Fibroblast of skin of back (primary cell): ENCODE data around the gene ARHGAP20.
A peak's percentile ranks its signal among the peaks of the same experiment; 100 is the strongest.
"Not testable (repeated sequence)": the region's sequence is repeated elsewhere in the genome, so short reads cannot be mapped to it uniquely, and the experiment has no call there.

Experiments used
- DNase-seq: peaks from one replicate; pipeline ENCODE4 v3.0.0-alpha.2; 2013

The ARHGAP20 gene

DNA sequence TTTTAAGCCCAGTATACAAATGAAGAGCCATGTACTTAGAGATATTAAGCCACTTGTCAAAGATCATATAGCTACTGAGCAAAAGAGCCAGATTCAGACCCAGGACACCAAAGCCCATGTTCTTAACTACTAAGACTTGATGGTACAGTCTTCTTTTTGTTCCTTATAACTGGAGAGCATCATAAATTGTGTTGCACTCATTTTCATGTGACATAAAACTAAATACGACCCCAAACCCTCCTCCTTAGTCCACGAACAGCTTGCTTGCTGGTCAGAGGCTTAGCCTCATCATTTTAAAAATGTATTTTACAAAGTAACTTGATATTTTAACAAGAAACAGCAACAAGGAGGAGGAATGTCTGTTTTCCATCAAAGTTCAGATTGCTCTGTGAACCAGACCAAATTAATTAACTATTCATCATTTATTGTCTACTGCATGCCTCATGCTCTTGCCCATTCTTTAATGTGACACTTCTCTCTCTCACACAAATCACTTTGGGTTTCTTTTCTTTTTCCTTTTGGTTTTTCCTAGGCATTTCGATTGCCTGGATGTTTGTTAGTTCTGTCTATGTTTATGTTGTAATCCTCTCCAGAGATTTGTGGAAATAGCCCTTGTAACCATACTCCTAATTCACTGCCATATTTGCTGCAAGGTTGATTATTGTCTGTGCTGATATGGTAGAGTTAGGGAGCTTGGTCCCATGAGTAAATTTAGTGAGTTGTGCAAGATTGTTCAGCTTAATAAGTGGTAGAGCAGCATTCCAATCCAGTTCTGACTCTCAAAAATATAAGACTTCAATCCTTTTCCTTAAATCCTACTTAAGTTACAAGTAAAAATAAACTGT lies 8.4 kb upstream of the ARHGAP20 start:
- no peak for DNase-seq

DNA sequence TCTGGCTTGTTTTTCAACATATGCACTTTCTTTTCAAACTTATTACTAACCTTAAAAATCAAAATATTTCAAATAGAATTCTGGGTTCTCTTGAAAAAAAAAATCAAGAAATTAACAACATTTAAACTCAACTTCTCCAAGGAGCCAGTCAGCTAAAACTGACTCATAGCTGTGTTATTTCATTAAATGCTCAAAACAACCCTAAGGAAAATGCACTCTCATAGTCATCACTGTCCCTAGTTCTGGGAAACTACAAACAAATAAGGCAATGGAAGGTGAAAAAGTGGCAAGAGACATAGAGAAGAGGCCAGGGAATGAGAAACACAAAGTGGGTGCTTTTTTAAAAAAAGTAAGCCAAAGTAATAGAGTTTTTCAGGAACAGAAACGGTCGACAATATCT lies 4.1 kb upstream of the ARHGAP20 start:
- peak; percentile 61 for DNase-seq

DNA sequence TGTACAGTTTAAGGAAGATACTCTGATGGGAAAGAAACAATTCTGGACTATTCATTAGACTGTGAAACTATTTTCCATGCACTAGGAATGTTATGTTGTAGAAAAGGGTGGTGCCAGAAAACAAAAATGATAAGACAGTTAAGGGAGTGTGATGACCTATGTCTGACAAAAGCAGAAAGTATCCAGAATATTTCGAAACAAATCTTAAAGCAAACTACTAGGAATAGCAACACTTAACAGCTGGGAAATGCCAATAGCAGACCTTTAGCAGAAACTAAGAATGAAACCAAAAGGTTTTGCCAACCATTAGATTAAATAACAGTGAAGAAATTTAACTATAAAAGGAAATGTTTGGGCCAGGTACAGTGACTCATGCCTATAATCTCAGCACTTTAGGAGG lies 3.3 kb upstream of the ARHGAP20 start:
- DNase-seq = peak; percentile 76

DNA sequence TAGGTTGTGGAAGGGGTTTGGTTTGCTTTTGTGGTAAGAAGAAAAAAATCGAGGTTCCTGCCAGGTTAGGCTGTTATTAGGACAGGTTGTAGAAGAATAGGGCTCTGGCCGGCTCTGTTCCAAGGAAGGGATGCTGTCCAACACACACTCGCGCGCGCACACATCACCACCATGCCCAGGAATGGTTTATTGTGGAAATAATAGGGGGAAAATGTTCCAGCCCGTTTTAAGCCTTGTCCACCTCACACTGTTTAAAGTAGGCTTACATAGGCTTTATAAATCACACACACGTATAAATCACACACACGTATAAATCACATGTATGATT lies 1.2 kb upstream of the ARHGAP20 start:
- no peak for DNase-seq

DNA sequence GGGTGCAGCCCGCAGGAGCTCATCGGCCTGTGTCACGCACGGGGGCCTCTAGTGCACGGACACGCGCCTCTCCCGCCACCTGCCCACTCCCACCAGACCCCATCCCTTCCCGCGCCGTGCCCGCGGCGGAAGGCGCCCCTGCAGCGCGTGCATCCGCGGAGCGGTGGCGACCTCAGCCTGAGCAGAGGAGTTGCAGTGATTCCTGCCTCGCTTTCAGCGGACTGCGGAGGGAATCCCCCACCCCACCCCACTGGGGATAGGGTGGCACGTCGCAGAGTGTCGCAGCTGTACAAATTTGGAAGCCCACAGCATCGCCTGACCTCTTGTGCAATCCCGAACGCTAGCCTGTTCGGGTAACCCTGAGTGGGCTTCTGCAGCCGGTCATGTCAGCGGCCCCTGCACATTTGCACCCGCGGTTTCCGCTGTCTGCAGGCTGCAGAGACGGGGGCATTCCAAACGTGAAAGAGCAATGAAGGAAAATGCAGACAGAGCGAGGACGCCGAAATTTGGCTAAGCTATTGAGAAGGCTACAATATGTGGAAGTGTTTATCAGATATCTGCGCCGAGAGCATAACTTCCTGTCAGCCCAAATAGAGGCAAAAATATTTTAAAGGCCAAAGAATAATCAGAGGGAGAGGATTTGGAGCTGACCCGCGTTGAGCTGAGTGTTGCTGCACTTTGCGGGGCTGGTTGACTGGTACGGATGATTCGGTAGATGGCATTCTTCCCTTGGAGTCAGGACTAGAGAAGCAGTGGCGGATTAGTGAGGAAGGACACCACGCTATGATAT lies 617 bp upstream of the ARHGAP20 start:
- peak; percentile 27 for DNase-seq

DNA sequence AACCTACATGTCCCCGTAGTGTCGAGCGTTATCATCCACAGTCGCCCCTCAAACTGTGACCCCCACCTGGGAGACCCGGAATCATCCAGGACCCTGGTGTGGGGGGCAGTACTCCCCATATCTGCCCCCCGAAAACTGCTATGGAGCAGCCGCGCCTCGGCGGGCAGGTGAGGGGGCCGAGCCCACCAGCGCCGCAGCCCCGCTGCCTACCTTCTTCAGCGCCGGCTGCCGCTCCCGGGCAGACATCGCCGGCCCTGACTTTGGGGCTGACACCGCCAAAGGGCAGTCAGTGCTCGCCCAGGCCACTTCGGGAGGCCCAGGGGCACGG lies 825 bp downstream of the ARHGAP20 start:
- DNase-seq = no peak

DNA sequence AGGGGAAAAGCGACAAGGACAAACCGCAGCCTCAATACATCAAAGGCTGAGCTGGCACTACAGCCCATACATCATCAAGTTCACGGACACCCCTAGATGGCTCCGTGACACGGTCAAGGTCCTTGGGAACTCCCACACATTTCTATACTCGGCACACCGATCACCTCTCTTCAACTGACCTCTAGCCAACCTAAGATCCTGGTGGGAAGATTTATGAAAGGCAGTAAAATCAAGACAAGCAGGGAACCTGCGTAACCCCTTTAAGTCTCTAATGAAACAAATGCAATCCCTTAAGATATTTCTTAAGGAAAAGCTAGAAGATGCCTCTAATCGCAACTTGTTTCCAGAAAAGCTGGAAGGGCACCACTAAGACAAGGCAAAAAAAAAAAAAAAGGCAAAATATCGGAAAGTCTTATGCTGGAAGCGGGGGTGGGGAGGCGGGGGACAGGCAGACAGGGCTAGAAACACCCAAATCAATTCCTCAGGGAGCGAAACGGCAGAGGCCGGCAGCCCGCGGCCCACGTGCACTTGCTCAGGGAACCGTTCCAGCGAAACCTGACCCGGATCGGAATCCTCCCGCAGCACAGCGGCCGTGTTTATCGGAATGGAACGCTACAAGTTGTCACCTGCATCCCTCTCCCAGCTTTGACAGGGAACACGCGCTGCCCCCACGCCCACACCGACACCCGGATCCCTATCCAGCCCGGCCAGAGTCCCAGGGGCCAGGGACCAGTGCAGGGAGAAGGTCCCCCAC lies 1.4 kb downstream of the ARHGAP20 start:
- no peak for DNase-seq

DNA sequence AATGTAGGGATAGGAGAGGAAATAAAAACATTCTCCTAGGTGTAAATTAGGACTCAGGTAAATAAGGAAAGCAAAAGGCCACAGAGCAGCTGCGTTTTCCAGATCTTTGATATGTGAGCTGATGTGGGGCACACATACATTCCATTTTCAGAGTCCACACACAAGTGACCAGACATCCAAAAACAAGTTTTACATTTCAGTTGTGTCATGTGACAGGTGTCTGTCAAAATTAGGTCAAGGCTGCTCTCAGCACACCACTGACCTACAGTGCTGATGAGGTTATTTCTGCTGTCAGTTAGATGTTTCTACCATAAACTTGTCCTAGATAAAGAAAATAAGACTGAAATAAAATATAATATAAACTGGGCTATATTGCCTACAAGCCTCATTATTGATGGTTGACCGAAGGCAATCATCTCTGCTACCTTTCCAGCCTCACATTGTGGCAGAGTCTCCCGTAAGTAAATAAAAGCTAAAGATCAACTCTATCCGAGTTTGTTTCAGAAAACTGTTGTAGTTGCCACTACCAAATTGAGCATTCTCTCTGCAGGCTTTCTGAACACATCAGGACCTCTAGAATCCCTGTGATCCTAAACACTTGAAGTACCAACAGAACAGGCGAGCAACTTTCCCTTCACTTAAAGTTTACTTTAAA lies 7.9 kb downstream of the ARHGAP20 start:
- DNase-seq = no peak

DNA sequence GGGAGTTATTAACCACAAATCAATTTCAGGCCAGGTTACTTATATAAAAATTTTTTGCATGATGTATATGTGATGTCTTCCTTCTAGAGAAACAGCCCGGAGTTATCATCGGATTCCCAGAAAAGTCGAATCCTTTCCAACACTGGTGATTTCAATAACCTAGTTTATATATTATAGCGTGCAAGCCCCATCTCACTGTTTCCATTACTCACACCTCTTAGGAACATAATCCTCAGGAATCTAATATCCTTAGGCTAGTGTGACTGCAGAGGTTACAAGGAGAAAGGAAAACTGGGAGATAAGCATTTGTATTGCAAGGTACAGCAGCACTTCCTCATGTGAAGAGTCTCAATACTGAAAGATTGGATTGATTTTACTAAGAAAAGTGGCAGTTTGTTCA lies 20.3 kb downstream of the ARHGAP20 start:
- no peak for DNase-seq

DNA sequence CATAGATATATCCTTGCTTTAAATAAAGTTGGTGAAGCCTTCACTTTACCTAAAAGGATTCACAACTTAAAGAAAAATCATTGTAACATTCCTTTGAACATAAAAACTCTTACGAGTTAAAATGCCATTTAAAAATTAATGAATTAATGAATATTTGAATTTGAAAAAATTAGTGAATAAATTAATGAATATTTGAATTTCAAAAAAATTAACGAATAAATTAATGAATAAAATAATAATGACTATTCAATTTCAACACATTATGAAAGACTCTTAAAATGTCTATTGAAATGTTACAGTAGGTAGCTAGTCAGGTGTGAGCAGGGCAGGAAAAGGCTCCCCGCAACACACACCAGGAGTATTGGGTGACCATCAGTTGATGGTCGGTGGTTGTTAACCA lies 22.9 kb downstream of the ARHGAP20 start:
- DNase-seq = no peak

DNA sequence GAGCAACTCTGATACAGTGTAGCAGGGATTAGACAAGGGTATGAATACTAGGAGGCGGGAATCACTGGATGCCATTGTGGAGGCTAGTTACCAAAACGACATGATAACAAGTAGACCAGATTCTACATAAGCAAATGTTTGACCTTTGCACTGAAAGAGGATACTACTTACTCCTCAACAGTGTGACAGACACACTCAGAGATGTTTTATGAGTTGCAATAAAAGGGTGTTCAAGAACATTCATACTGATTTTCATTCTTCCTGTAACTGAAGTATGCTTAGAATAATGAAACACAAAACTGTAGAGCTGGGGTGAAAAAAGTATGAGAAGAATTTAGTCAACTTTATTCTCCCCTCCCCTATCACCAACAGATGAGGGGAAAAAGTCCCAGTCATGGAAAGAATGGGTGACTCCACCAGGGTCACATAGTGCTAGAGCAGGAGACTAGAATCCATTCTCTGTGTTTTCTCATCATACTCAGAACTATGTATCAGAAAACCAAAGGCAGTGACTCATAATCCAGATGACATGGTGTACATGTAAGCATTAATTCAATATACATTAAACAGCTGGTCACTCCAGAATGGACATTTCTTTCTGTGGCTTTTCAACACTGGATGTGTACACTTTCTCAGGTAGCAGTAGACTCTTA lies 32.8 kb downstream of the ARHGAP20 start:
- DNase-seq = peak; percentile 88

DNA sequence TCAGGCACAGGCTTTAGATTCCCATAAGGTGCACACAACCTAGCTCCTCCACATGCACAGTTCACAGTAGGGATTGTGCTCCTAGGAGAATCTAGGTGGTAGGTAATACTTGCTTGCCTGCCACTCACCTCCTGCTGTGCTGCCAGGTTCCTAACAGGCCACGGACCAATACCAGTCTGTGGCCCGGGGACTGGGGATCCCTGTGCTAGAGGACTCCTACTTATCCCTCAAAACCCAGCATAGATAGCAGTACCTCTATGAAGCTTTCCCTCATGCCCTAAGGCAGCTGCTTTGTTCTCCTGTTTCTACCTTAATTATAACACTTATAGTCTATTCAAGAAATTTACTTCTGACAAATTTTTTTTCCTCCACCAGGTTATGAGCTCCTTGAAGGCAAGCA lies 36.7 kb downstream of the ARHGAP20 start:
- DNase-seq = no peak

DNA sequence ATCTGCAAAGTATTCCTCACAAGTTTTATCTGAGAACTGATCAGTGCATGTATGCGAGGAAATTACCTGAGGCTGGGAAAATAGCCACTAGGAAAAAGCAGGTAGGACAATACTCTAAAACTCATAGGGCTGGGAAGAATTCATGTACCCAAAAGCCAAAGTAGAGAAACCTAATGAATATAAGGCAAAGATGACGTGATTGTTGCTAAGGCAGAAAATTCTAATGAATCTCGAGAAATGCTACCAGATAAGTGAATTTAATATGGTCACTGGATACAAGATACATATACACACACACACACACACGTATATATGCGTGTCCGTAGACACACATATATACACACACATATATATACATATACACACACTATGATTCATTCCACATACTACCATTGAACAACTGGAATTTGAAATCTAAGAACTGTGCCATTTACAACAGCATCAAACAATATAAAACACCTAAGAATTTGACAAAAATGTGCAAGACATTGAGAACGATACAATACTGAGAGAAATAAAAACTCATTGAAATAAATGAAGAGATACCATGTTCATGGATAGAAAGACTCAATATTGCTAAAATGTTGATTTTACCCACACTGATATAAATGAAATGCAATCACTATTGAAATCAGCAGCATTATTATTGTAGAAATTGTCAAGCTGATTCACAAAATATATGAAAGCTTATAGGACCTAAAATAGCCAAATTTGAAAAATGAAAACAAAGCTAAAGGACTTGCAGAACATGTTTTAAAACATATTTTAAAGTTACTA lies 46.4 kb downstream of the ARHGAP20 start:
- no peak for DNase-seq

DNA sequence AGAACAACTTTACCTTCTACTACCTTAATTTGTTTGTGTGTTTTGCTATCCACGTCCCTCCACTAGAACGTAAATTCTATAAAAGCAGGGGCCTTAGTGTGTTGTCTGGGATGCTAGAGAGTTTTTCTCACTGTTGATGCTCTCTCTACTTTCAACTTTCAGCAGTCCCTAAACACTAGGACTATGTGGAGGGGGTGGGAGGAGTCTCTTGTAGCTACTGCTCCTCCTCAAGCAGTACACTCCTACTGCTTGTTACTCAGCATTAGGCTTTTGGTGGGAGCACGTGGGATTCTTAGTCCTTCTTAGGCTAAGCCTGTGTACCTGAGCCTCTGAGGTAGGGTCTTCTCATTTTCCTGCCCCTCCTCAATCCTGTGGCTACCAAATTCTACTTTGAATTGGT lies 56.3 kb downstream of the ARHGAP20 start:
- no peak for DNase-seq

DNA sequence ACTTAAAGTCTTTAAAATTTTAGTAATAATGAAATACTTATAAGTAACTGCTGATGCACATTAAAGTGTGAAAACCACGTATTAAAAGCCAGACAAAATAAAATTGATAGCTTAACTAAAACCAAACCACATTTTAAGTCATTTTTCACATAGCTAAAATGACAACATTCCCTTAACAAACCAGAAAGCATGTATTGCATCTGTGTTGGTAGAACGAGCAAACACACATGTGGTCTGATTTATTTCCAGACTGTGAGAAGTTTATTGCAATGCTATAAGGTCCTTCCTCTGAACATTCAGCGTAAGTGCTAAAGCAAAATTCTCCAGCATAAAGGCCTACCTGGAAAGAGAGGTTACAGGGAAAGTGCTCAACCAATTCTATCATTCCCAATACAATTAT lies 57.8 kb downstream of the ARHGAP20 start:
- no peak for DNase-seq

DNA sequence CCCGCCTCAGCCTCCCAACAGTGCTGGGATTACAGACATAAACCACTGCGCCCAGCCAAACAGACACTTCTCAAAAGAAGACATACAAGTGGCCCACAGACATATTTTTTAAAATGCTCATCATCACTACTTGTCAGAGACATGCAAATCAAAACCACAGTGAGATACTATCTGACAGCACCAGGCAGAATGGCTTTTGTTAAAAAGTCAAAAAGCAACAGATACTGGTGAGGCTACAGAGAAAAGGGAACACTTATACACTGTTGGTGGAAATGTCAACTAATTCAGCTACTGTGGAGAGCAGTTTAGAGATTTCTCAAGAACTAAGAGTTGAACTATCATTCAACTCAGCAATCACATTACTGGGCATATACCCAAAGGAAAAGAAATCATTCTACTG lies 67.0 kb downstream of the ARHGAP20 start:
- no peak for DNase-seq

DNA sequence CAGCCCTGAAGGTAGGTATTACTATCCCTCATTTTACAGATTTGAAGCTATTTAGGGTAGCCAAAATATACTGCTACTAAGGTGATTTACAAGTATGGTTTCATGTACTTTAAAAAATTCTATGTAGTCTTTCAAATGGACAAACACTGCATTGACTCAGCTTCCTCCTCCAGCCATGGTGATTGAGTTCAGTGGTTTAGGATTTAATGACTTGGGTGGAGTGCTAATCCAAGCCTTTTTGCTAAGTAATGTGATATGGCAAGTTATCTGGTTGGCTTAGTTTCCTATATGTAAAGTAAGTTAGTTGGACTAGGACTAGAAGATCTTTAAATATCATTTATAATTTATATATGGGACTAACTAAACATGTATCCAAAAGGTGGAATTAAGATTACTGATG lies 77.9 kb downstream of the ARHGAP20 start:
- DNase-seq = no peak

DNA sequence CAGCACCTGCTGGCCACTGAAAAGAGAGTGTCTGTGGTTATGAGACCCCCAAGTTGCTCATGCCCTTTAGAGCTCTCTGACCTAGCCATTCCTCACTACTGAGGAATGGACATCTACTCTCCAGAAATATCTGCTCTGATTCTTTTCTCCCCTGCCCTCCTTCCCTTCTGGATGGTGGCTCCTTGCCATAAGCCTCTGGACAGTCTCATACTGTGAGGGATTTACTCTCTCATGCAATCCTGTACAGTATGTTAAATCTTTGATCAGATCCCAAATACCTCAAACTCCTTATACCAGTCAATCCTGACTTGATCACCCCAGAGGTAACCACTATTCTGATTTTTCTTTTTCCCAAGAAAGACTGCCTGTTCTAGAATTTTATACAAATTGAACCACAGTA lies 80.7 kb downstream of the ARHGAP20 start:
- DNase-seq = no peak

DNA sequence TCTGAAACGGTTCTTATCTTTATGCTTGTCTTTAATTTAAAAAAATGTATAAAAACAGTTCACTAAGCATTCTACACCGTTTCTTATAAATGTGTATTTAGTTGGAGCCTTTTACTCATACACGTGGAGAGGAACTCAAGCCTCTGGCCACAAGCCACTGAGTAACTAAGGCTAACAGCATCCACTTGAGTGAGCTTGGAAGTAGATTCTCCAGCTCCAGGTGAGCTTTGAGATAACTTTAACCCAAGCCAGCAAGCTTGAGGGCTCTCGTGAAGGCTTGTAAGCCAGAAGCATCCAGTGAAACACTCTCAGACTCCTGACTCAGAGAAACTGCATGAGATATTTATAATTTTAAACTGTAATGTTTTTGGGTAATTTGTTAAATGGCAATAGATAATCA lies 82.6 kb downstream of the ARHGAP20 start:
- DNase-seq = no peak

DNA sequence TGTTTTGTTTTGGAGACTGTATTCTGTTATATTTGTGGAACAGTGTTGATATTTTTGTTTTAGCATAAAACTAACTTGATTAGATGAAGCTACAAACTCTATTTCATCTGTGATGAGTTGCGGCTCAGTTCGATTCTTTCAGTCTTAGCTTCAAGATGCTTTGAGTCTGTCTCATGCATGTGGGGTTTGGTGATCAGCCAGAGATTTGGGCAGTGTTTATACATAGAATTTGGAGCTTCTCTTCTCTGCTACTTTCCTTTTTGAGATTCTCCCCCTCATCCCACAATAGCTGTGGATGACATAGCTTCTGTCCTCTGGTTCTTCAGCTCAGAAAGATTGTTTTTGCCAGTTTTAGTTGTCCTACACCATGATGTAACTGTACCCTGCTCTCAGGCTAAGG lies 90.4 kb downstream of the ARHGAP20 start:
- no peak for DNase-seq

DNA sequence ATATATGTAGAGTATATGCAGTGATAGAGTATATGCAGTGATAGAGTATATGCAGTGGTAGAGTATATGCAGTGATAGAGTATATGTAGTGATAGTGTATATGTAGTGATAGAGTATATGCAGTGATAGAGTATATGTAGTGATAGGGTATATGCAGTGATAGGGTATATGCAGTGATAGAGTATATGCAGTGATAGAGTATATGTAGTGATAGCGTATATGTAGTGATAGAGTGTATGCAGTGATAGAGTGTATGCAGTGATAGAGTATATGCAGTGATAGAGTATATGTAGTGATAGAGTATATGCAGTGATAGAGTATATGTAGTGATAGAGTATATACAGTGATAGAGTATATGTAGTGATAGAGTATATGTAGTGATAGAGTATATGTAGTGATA lies 92.9 kb downstream of the ARHGAP20 start:
- not testable (repeated sequence) for DNase-seq

DNA sequence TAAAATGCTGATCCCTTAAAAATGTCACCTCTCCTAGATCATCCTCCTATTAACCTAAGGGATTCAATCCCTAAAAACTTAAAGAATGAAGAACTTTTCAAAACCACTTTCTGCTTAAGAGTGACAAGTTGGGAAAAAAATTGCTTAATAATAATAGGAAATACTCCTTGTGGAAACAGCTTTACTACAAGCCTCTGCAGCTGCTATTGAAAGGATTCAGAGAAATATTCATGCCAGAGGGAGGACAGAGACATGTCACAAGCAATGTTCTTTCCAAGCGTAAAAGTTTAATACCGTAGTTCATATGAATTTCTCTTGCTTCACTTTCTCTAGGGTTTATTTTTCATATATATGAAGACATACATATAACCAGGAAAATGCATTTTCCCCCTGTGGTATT lies 98.2 kb downstream of the ARHGAP20 start:
- no peak for DNase-seq
